ENCODE results near the gene APOL6.

Gene APOL6

GRCh38 chr22:35649026-35649553 lies 844 bp downstream of the APOL6 start:
- Histone ChIP-seq H3K4me3 (replicated peaks; ENCODE audit: insufficient read depth, low read length) (peak overlapping the region; percentile 51), H3K27ac (replicated peaks) (peak overlapping the region; percentile 76), H3K27me3 (ENCODE audit: insufficient read depth, poor library complexity, severe bottlenecking) (no peaks in the 10 kb centered on the region)
- no peak for TF ChIP-seq SPI1 (IDR thresholded peaks at IDR 0.05; ENCODE audit: borderline replicate concordance, low read depth)
- no peak for TF ChIP-seq CTCF (IDR thresholded peaks at IDR 0.05; ENCODE audit: insufficient read depth, low read length)
- TF ChIP-seq POLR2AphosphoS5 (IDR thresholded peaks at IDR 0.05; ENCODE audit: low read depth) = no peak
- TF ChIP-seq, protein P1, sequence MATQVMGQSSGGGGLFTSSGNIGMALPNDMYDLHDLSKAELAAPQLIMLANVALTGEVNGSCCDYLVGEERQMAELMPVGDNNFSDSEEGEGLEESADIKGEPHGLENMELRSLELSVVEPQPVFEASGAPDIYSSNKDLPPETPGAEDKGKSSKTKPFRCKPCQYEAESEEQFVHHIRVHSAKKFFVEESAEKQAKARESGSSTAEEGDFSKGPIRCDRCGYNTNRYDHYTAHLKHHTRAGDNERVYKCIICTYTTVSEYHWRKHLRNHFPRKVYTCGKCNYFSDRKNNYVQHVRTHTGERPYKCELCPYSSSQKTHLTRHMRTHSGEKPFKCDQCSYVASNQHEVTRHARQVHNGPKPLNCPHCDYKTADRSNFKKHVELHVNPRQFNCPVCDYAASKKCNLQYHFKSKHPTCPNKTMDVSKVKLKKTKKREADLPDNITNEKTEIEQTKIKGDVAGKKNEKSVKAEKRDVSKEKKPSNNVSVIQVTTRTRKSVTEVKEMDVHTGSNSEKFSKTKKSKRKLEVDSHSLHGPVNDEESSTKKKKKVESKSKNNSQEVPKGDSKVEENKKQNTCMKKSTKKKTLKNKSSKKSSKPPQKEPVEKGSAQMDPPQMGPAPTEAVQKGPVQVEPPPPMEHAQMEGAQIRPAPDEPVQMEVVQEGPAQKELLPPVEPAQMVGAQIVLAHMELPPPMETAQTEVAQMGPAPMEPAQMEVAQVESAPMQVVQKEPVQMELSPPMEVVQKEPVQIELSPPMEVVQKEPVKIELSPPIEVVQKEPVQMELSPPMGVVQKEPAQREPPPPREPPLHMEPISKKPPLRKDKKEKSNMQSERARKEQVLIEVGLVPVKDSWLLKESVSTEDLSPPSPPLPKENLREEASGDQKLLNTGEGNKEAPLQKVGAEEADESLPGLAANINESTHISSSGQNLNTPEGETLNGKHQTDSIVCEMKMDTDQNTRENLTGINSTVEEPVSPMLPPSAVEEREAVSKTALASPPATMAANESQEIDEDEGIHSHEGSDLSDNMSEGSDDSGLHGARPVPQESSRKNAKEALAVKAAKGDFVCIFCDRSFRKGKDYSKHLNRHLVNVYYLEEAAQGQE (IDR thresholded peaks at IDR 0.05; ENCODE audit: insufficient replicate concordance, low read depth) = no peak
- no peak for TF ChIP-seq GABPA (IDR thresholded peaks at IDR 0.05; ENCODE audit: low read depth)
- DNase-seq (ENCODE audit: low read depth in 1 of 2, low spot score in 1 of 2) = no peak

DNA sequence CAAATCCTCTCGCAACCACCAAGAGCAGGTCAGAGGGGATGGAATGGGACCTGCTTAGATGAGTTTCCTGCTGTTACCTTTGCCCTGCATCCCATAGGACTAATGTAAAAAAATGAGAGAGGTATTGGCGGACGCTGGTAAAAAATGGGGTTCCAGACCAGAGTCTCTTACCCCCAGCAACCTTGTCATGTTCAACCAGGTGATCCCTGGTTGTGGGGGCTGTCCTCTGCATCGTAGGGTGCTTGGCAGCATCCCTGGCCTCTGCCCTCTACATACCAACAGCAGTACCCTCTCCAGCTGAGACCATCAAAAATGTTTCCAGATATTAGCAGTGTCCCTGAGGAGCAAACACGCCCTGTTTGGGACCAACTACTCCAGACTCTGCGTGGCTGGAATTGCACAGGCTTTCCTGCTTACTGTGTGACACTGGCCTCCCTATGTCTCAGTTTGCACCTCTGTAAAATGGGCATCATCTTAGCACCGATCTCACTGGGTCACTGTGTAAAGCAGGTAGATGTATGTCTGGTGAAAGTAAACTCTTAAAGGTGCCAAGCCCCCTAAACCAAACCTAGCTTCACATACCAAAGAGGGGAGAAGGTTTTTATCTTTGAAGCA lies 1.5 kb downstream of the APOL6 start:
- H3K27ac ChIP-seq (replicated peaks) = no peak overlapping the region
- no peak for DNase-seq (ENCODE audit: low read depth in 1 of 2, low spot score in 1 of 2)
- no peaks in the 10 kb centered on the region for H3K27me3 ChIP-seq (ENCODE audit: insufficient read depth, poor library complexity, severe bottlenecking)
- H3K4me3 ChIP-seq (replicated peaks; ENCODE audit: insufficient read depth, low read length) = no peak overlapping the region
- TF ChIP-seq CTCF (IDR thresholded peaks at IDR 0.05; ENCODE audit: insufficient read depth, low read length) (no peak), POLR2AphosphoS5 (IDR thresholded peaks at IDR 0.05; ENCODE audit: low read depth) (no peak), GABPA (IDR thresholded peaks at IDR 0.05; ENCODE audit: low read depth) (no peak), SPI1 (IDR thresholded peaks at IDR 0.05; ENCODE audit: borderline replicate concordance, low read depth) (no peak)
- TF ChIP-seq, protein P1 (IDR thresholded peaks at IDR 0.05; ENCODE audit: insufficient replicate concordance, low read depth) = no peak

DNA sequence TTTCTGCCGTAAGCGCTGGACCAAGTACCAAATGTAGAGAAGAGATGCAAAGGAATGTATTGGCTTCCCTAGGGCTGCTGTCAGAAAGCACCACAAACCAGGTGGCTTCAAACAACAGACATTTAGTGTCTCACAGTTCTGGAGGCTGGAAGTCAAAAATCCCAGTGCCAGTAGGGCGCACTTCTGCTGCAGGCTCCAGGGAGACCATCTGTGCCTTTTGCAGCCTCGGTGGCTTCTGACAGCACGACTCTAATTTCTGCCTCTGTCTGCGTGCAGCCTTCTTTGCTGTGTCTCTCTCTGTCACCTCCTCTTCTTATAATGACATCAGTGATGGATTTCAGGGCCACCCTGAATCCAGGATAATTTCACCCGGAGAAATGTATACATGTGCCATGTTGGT lies 2.8 kb downstream of the APOL6 start:
- Histone ChIP-seq H3K27ac (replicated peaks) (no peak overlapping the region), H3K27me3 (ENCODE audit: insufficient read depth, poor library complexity, severe bottlenecking) (no peaks in the 10 kb centered on the region), H3K4me3 (replicated peaks; ENCODE audit: insufficient read depth, low read length) (no peak overlapping the region)
- TF ChIP-seq CTCF (IDR thresholded peaks at IDR 0.05; ENCODE audit: insufficient read depth, low read length) = no peak
- TF ChIP-seq GABPA (IDR thresholded peaks at IDR 0.05; ENCODE audit: low read depth) = no peak
- TF ChIP-seq POLR2AphosphoS5 (IDR thresholded peaks at IDR 0.05; ENCODE audit: low read depth) = no peak
- no peak for TF ChIP-seq SPI1 (IDR thresholded peaks at IDR 0.05; ENCODE audit: borderline replicate concordance, low read depth)
- TF ChIP-seq, protein P1 (IDR thresholded peaks at IDR 0.05; ENCODE audit: insufficient replicate concordance, low read depth) = no peak
- DNase-seq (ENCODE audit: low read depth in 1 of 2, low spot score in 1 of 2) = no peak

Data from HL-60 (cell line).